Type B pancreatic cell (in vitro differentiated cells): ENCODE results near the gene LTO1. TPM values are rescaled to one million over a fixed set of nuclear protein-coding genes. Genes with fewer than 3 reads are reported as not detected.

Source experiments
- DNase-seq: peaks from one replicate; pipeline ENCODE4 v3.0.0; 2021; ENCODE audit warnings: mixed read lengths; ENCODE audit not compliant: unreplicated experiment; ENCODE audit errors: extremely low spot score
- H3K27ac Mint-ChIP-seq: 2 replicates; pipeline ENCODE4 v1.8.0; 2021; ENCODE audit warnings: mild to moderate bottlenecking, mixed read lengths
- H3K27me3 Mint-ChIP-seq: 2 replicates; pipeline ENCODE4 v1.8.0; 2021; ENCODE audit warnings: mixed read lengths
- H3K36me3 Mint-ChIP-seq: 2 replicates; pipeline ENCODE4 v1.8.0; 2021; ENCODE audit warnings: mixed read lengths
- H3K4me1 Mint-ChIP-seq: one replicate; pipeline ENCODE4 v1.8.0; 2021; ENCODE audit warnings: mixed read lengths; ENCODE audit not compliant: unreplicated experiment
- H3K4me3 Mint-ChIP-seq: 2 replicates; pipeline ENCODE4 v1.8.0; 2021; ENCODE audit warnings: mild to moderate bottlenecking, mixed read lengths
- H3K9me3 Mint-ChIP-seq: 2 replicates; pipeline ENCODE4 v1.8.0; 2021; ENCODE audit warnings: mixed read lengths
- CTCF ChIP-seq: fragments of 200-600 bp; sonication (generic); conservative IDR thresholded peaks from 2 replicates; pipeline ENCODE4 v1.5.0; 2021; ENCODE audit warnings: antibody characterized with exemption, mild to moderate bottlenecking
- total RNA-seq: library from RNA; stranded (reverse); gene quantifications from 2 replicates; pipeline ENCODE4 v1.2.1, GENCODE V29; 2021; ENCODE audit warnings: low replicate concordance

Gene LTO1
- total RNA-seq, 1 donor from 2014 or later, result 24.6 TPM

- peak overlapping the region; percentile 63 for H3K27ac Mint-ChIP-seq
- peaks cover 14% of the 10 kb centered on the region for H3K4me1 Mint-ChIP-seq
- no peak for DNase-seq
- H3K9me3 Mint-ChIP-seq, result no peaks in the 10 kb centered on the region
- TF ChIP-seq CTCF, result no peak
- H3K27me3 Mint-ChIP-seq, result no peaks in the 10 kb centered on the region
- peaks cover 3% of the 10 kb centered on the region for H3K36me3 Mint-ChIP-seq
- no peak overlapping the region for H3K4me3 Mint-ChIP-seq
Observed at GRCh38 chr11:69654660-69655478, 20.3 kb downstream of the LTO1 start.

GRCh38 chr11:69654001-69654659, 21.0 kb downstream of the LTO1 start:
- H3K9me3 Mint-ChIP-seq, result no peaks in the 10 kb centered on the region
- DNase-seq, result no peak
- no peak overlapping the region for H3K4me3 Mint-ChIP-seq
- H3K27ac Mint-ChIP-seq, result peak overlapping the region; percentile 63
- H3K4me1 Mint-ChIP-seq, result peaks cover 10% of the 10 kb centered on the region
- no peaks in the 10 kb centered on the region for H3K27me3 Mint-ChIP-seq
- no peak for TF ChIP-seq CTCF
- H3K36me3 Mint-ChIP-seq, result peaks cover 6% of the 10 kb centered on the region

GRCh38 chr11:69653406-69653960, 21.7 kb downstream of the LTO1 start:
- no peak overlapping the region for H3K4me3 Mint-ChIP-seq
- no peaks in the 10 kb centered on the region for H3K27me3 Mint-ChIP-seq
- no peaks in the 10 kb centered on the region for H3K9me3 Mint-ChIP-seq
- no peak overlapping the region for H3K27ac Mint-ChIP-seq
- H3K36me3 Mint-ChIP-seq, result peaks cover 8% of the 10 kb centered on the region
- TF ChIP-seq CTCF, result no peak
- DNase-seq, result no peak
- peaks cover 10% of the 10 kb centered on the region for H3K4me1 Mint-ChIP-seq

GRCh38 chr11:69652999-69653398, 22.2 kb downstream of the LTO1 start:
- Mint-ChIP-seq H3K27me3 (no peaks in the 10 kb centered on the region), H3K9me3 (no peaks in the 10 kb centered on the region), H3K36me3 (peaks cover 8% of the 10 kb centered on the region), H3K4me3 (no peak overlapping the region), H3K27ac (no peak overlapping the region), H3K4me1 (peaks cover 10% of the 10 kb centered on the region)
- DNase-seq, result no peak
- no peak for TF ChIP-seq CTCF

GRCh38 chr11:69651834-69652620, 23.1 kb downstream of the LTO1 start:
- H3K36me3 Mint-ChIP-seq, result peaks cover 8% of the 10 kb centered on the region
- H3K27ac Mint-ChIP-seq, result no peak overlapping the region
- TF ChIP-seq CTCF, result no peak
- H3K4me3 Mint-ChIP-seq, result no peak overlapping the region
- peaks cover 10% of the 10 kb centered on the region for H3K4me1 Mint-ChIP-seq
- H3K27me3 Mint-ChIP-seq, result no peaks in the 10 kb centered on the region
- DNase-seq, result no peak
- no peaks in the 10 kb centered on the region for H3K9me3 Mint-ChIP-seq
